Measurements from ENCODE around the gene CYS1. TPM values are rescaled to one million over a fixed set of nuclear protein-coding genes. Genes with fewer than 3 reads are reported as not detected.

Gene CYS1
- total RNA-seq, 1 experiment from 2014 or later: 1.2 TPM

DNA sequence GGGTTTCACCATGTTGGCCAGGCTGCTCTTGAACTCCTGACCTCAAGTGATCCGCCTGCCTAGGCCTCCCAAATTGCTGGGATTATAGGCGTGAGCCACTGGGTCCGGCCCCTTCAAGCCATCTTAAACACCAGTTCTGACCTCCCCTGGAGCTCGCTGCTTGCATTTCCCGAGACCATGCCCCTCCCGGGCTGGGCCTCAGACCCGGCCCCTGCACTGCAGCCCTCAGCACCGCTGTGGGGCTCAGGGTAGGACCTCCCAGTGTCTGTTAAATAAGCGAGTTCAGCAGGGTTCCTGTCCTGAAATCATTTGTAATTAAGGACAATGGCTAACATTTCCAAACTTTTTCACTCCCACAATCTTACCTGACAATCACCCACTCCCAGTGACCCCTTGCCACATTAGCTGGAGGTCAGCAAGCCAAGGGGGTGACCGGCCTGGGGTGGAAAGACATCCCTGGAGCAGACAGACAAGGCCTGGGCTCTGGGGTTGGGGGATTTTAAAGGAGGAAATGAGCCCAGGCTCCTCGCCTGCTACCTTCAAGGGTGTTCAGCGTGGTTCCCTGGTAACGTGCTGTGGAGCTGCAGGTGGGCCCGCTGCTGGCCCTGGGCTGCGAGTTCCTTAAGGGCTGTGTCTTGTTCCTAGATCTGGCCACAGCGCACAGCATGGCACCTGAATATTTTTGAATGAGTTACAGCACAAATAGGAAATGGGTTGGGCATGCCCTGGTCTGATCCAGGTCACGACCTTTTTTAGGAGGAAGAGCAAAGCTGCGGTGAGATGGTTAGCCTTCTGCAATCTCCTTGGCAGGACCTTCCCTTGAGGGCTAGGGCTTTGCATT is 15.1 kb downstream of the CYS1 start (continued):
- TF ChIP-seq, protein P1, sequence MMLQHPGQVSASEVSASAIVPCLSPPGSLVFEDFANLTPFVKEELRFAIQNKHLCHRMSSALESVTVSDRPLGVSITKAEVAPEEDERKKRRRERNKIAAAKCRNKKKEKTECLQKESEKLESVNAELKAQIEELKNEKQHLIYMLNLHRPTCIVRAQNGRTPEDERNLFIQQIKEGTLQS (CRISPR knock-in tag; conservative IDR thresholded peaks at IDR 0.05): no peak
- TF ChIP-seq IRF2 (CRISPR knock-in tag; IDR thresholded peaks at IDR 0.05; ENCODE audit: borderline replicate concordance, low read depth) (no peak), CREM (CRISPR knock-in tag; IDR thresholded peaks at IDR 0.05) (no peak), ATF1 (CRISPR knock-in tag; IDR thresholded peaks at IDR 0.05) (no peak), ZNF232 (CRISPR knock-in tag; IDR thresholded peaks at IDR 0.05) (no peak)
- TF ChIP-seq, protein P2, sequence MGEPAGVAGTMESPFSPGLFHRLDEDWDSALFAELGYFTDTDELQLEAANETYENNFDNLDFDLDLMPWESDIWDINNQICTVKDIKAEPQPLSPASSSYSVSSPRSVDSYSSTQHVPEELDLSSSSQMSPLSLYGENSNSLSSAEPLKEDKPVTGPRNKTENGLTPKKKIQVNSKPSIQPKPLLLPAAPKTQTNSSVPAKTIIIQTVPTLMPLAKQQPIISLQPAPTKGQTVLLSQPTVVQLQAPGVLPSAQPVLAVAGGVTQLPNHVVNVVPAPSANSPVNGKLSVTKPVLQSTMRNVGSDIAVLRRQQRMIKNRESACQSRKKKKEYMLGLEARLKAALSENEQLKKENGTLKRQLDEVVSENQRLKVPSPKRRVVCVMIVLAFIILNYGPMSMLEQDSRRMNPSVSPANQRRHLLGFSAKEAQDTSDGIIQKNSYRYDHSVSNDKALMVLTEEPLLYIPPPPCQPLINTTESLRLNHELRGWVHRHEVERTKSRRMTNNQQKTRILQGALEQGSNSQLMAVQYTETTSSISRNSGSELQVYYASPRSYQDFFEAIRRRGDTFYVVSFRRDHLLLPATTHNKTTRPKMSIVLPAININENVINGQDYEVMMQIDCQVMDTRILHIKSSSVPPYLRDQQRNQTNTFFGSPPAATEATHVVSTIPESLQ (CRISPR knock-in tag; IDR thresholded peaks at IDR 0.05): no peak
- TF ChIP-seq, protein P3, sequence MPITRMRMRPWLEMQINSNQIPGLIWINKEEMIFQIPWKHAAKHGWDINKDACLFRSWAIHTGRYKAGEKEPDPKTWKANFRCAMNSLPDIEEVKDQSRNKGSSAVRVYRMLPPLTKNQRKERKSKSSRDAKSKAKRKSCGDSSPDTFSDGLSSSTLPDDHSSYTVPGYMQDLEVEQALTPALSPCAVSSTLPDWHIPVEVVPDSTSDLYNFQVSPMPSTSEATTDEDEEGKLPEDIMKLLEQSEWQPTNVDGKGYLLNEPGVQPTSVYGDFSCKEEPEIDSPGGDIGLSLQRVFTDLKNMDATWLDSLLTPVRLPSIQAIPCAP (CRISPR knock-in tag; IDR thresholded peaks at IDR 0.05): no peak

DNA sequence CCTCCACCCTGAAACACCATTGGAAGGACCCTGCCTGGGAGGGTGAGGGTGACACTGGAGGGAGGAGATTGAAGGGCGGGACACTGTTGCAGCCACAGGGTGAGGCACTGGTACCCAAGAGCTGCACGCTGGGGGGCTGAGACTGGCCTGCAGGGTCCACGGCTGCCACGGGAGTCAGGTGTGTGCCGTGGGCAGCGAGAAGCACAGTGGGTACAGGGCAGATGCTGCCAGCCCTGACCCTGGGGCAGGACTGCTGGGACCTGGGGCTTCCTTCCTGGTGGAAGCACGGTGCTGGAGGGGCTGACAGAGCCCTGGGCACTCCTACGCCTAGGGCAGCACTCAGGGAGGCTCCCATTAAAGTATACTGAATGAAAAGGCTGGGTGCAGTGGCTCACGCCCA is 16.6 kb downstream of the CYS1 start:
- Mint-ChIP-seq H3K9me3 (peaks cover 8% of the 10 kb centered on the region), H3K27me3 (ENCODE audit: low read depth) (no peaks in the 10 kb centered on the region), H3K4me1 (peaks cover 10% of the 10 kb centered on the region), H3K4me3 (no peak overlapping the region), H3K36me3 (no peaks in the 10 kb centered on the region), H3K27ac (no peak overlapping the region)
- POLR2A ChIA-PET: no interaction called here
- CTCF ChIA-PET: interaction anchor here (1.1 to 3.3 kb wide), 3 partner anchors 9 to 34 kb away, joined by 3 to 13 read pairs (median 3); partner anchors contain the start of gene CYS1
- DNase-seq (ENCODE audit: low spot score): no peak
- ATAC-seq: no peak
- TF ChIP-seq, protein P4, sequence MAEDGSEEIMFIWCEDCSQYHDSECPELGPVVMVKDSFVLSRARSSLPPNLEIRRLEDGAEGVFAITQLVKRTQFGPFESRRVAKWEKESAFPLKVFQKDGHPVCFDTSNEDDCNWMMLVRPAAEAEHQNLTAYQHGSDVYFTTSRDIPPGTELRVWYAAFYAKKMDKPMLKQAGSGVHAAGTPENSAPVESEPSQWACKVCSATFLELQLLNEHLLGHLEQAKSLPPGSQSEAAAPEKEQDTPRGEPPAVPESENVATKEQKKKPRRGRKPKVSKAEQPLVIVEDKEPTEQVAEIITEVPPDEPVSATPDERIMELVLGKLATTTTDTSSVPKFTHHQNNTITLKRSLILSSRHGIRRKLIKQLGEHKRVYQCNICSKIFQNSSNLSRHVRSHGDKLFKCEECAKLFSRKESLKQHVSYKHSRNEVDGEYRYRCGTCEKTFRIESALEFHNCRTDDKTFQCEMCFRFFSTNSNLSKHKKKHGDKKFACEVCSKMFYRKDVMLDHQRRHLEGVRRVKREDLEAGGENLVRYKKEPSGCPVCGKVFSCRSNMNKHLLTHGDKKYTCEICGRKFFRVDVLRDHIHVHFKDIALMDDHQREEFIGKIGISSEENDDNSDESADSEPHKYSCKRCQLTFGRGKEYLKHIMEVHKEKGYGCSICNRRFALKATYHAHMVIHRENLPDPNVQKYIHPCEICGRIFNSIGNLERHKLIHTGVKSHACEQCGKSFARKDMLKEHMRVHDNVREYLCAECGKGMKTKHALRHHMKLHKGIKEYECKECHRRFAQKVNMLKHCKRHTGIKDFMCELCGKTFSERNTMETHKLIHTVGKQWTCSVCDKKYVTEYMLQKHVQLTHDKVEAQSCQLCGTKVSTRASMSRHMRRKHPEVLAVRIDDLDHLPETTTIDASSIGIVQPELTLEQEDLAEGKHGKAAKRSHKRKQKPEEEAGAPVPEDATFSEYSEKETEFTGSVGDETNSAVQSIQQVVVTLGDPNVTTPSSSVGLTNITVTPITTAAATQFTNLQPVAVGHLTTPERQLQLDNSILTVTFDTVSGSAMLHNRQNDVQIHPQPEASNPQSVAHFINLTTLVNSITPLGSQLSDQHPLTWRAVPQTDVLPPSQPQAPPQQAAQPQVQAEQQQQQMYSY (CRISPR knock-in tag; IDR thresholded peaks at IDR 0.05): no peak
- TF ChIP-seq ZNF121 (CRISPR knock-in tag; IDR thresholded peaks at IDR 0.05): no peak
- no peak for TF ChIP-seq CBFB (CRISPR knock-in tag; IDR thresholded peaks at IDR 0.05; ENCODE audit: low read depth)
- TF ChIP-seq, protein P5, sequence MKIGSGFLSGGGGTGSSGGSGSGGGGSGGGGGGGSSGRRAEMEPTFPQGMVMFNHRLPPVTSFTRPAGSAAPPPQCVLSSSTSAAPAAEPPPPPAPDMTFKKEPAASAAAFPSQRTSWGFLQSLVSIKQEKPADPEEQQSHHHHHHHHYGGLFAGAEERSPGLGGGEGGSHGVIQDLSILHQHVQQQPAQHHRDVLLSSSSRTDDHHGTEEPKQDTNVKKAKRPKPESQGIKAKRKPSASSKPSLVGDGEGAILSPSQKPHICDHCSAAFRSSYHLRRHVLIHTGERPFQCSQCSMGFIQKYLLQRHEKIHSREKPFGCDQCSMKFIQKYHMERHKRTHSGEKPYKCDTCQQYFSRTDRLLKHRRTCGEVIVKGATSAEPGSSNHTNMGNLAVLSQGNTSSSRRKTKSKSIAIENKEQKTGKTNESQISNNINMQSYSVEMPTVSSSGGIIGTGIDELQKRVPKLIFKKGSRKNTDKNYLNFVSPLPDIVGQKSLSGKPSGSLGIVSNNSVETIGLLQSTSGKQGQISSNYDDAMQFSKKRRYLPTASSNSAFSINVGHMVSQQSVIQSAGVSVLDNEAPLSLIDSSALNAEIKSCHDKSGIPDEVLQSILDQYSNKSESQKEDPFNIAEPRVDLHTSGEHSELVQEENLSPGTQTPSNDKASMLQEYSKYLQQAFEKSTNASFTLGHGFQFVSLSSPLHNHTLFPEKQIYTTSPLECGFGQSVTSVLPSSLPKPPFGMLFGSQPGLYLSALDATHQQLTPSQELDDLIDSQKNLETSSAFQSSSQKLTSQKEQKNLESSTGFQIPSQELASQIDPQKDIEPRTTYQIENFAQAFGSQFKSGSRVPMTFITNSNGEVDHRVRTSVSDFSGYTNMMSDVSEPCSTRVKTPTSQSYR (CRISPR knock-in tag; IDR thresholded peaks at IDR 0.05): no peak
- TF ChIP-seq, protein P3 (CRISPR knock-in tag; IDR thresholded peaks at IDR 0.05): no peak
- TF ChIP-seq, protein P6, sequence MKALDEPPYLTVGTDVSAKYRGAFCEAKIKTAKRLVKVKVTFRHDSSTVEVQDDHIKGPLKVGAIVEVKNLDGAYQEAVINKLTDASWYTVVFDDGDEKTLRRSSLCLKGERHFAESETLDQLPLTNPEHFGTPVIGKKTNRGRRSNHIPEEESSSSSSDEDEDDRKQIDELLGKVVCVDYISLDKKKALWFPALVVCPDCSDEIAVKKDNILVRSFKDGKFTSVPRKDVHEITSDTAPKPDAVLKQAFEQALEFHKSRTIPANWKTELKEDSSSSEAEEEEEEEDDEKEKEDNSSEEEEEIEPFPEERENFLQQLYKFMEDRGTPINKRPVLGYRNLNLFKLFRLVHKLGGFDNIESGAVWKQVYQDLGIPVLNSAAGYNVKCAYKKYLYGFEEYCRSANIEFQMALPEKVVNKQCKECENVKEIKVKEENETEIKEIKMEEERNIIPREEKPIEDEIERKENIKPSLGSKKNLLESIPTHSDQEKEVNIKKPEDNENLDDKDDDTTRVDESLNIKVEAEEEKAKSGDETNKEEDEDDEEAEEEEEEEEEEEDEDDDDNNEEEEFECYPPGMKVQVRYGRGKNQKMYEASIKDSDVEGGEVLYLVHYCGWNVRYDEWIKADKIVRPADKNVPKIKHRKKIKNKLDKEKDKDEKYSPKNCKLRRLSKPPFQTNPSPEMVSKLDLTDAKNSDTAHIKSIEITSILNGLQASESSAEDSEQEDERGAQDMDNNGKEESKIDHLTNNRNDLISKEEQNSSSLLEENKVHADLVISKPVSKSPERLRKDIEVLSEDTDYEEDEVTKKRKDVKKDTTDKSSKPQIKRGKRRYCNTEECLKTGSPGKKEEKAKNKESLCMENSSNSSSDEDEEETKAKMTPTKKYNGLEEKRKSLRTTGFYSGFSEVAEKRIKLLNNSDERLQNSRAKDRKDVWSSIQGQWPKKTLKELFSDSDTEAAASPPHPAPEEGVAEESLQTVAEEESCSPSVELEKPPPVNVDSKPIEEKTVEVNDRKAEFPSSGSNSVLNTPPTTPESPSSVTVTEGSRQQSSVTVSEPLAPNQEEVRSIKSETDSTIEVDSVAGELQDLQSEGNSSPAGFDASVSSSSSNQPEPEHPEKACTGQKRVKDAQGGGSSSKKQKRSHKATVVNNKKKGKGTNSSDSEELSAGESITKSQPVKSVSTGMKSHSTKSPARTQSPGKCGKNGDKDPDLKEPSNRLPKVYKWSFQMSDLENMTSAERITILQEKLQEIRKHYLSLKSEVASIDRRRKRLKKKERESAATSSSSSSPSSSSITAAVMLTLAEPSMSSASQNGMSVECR (CRISPR knock-in tag; IDR thresholded peaks at IDR 0.05; ENCODE audit: borderline replicate concordance): no peak
- TF ChIP-seq, protein P7, sequence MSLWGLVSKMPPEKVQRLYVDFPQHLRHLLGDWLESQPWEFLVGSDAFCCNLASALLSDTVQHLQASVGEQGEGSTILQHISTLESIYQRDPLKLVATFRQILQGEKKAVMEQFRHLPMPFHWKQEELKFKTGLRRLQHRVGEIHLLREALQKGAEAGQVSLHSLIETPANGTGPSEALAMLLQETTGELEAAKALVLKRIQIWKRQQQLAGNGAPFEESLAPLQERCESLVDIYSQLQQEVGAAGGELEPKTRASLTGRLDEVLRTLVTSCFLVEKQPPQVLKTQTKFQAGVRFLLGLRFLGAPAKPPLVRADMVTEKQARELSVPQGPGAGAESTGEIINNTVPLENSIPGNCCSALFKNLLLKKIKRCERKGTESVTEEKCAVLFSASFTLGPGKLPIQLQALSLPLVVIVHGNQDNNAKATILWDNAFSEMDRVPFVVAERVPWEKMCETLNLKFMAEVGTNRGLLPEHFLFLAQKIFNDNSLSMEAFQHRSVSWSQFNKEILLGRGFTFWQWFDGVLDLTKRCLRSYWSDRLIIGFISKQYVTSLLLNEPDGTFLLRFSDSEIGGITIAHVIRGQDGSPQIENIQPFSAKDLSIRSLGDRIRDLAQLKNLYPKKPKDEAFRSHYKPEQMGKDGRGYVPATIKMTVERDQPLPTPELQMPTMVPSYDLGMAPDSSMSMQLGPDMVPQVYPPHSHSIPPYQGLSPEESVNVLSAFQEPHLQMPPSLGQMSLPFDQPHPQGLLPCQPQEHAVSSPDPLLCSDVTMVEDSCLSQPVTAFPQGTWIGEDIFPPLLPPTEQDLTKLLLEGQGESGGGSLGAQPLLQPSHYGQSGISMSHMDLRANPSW (CRISPR knock-in tag; conservative IDR thresholded peaks at IDR 0.05; ENCODE audit: low read depth): no peak
- no peak for TF ChIP-seq SP1 (CRISPR knock-in tag; conservative IDR thresholded peaks at IDR 0.05)
- TF ChIP-seq, protein P8, sequence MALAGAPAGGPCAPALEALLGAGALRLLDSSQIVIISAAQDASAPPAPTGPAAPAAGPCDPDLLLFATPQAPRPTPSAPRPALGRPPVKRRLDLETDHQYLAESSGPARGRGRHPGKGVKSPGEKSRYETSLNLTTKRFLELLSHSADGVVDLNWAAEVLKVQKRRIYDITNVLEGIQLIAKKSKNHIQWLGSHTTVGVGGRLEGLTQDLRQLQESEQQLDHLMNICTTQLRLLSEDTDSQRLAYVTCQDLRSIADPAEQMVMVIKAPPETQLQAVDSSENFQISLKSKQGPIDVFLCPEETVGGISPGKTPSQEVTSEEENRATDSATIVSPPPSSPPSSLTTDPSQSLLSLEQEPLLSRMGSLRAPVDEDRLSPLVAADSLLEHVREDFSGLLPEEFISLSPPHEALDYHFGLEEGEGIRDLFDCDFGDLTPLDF (CRISPR knock-in tag; IDR thresholded peaks at IDR 0.05): no peak
